HG02571 (cell line): Measurements from ENCODE around the gene CTAGE1.
"Not testable (repeated sequence)": the region's sequence is repeated elsewhere in the genome, so short reads cannot be mapped to it uniquely, and the experiment has no call there.

Experiments
- ATAC-seq: cut with Tn5 transposase; IDR thresholded peaks from one replicate; pipeline ENCODE4 v1.9.1; 2021; ENCODE audit warnings: mild to moderate bottlenecking, moderate library complexity; ENCODE audit not compliant: unreplicated experiment

CTAGE1 gene

DNA sequence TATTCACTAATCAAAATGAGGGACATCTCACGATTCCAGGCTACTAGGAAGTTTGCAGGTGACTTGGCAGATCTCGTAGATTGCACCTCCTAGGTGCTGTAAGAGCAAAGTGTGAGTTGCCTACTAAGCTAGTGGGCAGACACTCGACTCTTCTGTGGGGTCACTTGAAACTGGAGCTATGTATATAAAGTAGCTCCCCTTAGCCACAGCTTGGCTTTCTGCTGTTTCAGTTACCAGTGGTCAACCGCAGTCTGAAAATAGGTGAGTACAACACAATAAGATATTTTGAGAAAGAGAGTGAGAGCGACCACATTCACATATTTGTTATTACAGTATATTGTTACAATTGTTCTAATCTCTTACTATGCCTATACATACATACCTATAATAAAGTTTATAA, 23.3 kb downstream of the CTAGE1 start:
- ATAC-seq, result no peak

DNA sequence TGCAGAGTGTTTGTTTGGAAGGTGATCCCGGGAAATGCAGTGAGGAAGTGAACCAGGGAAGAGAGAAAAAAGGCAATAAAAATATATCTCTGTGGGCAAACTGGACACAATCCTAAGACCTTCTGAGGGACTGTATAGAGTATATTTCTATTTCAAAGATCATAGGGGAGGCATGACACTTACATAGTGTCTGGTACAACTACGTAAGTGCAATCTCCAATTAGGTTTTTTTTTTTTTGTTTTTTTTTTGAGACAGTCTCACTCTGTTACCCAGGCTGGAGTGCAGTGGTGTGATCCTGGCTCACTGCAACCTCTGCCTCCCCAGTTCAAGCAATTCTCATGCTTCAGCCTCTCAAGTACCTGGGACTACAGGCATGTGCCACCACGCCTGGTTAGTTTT, 24.6 kb downstream of the CTAGE1 start:
- ATAC-seq, result not testable (repeated sequence)

DNA sequence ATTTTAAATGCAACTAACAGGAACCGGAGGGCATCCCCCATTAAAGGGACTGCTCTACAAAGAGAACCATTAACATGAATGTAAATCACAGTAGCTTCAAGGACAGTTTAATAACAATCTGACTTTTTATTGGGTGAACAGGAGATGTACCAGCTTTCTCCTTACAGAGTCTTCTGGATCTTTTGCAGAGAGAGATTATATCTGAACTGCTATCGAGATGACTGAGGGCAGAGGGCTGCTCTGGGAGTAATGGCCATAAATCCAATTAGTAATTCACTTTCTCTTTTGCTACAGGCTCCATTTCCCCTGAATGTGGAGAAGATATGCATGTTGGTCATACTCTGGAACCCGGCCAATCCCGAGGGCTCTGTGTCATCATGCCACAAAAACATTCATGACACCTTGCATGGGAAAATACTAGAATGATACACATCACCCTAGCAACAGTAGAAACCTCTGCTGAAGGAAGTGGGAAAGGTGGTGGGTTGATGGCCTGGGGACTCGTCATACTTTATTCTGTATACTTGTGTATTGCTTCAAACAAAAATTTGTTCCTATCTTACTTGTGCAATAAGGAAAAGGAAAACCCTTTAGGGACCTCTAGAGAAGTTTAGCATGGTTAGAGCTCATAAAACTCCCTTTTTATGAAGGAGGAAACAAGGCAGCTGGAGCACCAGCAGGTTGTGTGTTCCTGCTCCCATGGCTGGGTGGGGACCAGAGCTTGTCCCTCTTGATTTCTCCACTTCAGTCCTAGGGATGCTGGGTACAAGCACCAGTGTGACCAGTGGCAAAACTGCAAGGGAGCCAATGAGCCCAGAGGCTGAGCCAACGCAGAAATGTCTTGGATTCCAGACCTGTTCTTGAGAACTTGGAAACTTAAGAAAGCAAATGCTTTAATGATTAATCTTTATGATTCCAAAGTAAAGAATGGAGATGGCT, 26.0 kb downstream of the CTAGE1 start:
- ATAC-seq, result no peak

DNA sequence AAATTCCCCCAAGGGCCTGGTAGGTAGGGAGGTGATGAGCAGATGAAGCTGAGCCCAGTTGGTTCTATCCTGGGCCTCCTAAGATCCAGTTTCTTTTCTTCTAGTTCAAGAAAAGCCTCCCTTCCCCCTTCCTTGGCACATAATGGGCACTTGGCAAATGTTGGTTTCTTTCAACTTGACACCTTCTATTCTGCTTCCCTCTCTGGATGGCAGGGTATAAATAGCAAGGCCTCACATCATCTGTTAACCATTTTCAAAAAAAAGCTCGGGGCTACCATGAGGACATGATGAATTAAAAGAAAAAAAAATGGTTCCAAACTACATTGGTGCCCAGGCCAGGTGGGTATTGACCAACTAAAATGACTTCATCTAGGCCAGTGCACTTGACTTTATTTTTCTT, 29.9 kb downstream of the CTAGE1 start:
- no peak for ATAC-seq

DNA sequence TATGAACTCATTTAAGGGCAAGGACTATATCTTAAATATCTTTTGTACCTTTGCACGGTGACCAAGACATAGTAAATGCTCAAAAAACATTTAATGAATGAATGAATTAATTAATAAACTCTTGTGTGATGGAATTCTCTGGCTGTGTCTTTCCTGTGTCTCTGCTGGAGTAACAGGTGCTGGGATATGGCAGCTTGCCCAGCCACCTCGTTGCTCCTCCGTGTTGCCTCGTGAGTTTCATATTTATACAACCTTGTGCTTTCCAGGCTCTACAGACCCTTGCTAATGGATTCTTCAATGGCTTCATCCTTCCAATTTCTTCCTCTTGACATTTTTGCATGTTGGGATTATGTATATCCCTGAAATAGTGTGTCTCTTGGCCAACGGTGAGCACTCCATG, 30.4 kb downstream of the CTAGE1 start:
- ATAC-seq, result no peak

DNA sequence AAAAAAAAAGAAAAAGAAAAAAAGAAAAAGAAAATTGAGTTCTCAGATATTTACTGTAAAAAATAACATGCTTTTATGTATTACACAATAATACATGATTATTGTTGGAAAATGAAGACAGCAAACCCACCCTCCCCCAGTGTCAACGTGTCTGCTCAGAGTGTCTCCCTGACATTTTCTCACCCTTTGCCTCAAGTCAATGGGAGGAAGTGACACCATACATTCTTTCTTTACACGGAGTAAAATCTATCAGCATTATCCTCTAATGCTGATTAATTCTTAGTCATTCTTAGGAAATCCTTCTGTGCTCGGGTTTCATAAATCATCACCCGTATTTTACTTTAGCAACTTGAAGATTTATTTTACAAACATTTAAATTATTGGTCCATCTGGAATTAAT, 32.0 kb downstream of the CTAGE1 start:
- no peak for ATAC-seq

DNA sequence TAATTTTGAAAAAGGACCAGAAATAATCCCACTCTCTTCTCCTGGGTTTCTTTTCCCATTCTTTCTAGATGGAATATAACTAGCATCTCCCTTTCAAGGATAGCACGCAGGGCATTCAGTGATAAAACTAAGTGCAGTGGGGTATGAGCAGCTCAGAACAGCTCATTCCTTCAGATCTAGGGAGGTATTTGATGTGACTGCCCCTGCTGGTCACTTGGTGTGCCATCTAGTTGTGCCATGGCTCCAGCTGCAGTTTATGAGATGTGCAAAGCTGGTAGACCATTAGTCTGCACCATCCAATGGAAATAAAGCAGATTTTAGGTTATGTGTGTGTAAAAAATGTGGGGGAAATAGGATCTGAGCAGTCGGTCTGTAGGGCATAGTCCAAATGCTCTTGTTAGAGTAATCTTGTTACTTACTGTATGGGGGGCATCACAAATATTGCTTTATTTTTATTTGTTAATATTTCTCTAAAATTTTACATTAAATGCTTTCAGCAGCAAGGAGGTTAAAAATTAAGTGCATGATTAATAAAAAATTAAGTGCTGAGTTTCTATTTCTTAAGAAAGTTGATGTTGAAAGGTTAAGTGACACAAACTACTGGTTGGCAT, 38.9 kb downstream of the CTAGE1 start:
- no peak for ATAC-seq

DNA sequence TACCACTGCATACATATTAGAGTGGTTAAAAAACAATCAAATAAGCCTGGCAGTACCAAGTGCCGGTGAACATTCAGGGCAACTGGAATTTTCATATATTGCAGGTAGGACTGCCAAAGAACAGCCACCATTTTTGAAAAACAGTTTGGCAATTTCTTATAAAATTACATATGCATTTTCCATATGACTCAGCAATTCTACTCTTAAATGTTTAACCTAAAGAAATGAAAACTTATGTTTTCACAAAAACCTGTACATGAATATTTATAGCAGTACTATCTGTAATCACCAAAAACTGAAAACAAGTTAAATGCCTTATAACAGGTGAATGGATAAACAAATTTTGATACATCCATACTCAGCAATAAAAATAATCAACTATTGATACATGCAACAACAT, 39.9 kb downstream of the CTAGE1 start:
- no peak for ATAC-seq

DNA sequence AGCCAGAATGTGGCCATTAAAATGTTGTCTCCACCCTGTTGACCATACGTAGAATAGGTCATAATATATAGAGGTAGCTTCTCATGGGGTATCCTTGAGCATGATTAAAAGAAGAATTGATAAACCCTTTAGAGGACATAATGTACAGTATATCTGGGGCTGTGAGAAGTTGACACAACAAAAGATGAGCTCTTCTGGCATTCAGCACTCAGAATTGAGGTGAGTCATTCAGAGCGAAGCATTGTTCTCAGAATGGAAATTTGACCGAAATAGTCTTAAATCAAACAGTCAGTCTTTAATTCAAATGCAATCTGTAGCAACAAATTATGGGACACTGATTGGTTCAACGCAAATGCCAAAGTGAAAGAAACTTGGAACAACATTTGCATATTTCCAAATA, 47.3 kb downstream of the CTAGE1 start:
- no peak for ATAC-seq

DNA sequence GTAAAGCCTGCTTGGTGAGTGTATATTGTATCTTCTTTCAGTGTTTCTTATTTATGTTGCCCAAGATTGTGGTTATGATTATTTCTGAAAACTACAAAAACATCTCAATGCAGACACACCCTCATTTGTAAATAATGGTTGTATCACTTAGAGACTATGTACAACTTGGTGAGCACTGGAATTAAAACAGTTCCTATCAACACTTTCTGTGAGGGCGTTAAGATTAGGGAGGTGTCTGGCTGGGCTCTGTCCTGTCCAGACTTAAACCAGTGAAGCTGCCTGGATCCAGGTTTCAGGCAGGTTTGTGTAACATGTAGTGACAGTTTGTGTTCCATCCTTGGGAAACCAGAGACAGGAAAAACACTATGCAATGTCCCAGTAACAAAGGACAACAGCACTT, 49.7 kb downstream of the CTAGE1 start:
- no peak for ATAC-seq

DNA sequence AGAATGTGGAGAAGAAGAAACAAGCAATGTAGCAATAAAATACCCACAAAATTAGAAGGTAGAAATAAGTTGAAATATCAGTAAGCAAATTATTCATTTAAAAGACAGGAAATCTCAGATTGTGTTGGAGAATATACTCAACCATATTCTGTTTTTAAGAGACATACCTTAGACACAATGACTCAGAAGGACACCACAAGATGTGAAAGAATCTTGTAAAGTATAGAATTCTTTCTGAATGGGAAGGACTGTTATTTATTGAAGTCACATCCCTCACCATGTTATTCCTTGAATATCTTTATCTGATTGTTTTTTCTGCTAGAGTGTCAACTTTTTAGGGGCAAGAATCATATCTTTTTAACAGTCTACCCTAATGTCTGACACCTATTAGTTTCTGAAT, 50.4 kb downstream of the CTAGE1 start:
- no peak for ATAC-seq

DNA sequence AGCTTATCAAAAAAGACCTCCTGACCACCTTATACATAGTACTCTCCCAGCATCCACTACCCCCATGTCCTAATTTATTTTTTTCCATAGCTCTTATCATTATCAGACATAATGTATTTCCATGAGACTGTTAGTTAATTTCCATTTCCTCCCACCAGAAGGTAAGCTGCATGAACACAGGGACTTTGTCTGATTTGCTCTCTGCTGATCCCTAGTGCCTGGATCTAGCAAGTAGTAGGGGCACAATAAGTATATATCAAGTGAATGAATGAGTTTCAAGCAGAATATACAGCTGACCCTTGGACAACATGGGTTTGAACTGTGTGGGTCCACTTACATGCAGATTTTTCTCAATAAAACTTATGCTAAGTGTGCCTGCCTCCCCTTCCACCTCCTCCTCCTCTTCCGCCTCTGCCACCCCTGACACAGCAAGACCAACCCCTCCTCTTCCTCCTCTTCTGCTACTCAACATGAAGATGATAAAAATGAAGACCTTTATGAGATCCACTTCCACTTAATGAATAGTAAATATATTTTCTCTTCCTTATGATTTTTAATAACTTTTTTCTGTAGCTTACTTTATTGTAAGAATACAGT, 53.8 kb downstream of the CTAGE1 start:
- no peak for ATAC-seq
